ENCODE measurements around the gene FDXACB1. TPM values are rescaled to one million over a fixed set of nuclear protein-coding genes. Genes with fewer than 3 reads are reported as not detected.

Gene FDXACB1
- total RNA-seq, 2 donors from 2014 or later = 2.8 to 4.9 TPM

DNA sequence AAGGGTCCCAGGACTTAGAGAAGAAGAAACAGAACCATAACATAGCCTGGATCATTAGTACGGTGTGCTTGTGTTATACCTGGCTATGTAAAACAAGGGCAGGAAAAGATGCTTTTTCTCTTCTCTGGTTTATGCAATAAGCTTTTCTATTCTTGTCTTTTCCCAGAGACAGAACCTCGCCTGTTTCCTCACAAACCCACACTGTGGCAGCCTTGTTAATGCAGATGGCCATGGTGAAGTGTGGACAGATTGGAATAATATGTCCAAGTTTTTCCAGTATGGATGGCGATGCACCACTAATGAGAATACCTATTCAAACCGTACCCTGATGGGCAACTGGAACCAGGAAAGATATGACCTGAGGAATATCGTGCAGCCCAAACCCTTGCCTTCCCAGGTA is 3.2 kb upstream of the FDXACB1 start:
- DNase-seq = no peak
- peaks cover 14% of the 10 kb centered on the region for H3K4me1 Mint-ChIP-seq (ENCODE audit: low read depth)
- no peak overlapping the region for H3K27ac Mint-ChIP-seq
- no peak for ATAC-seq (replicated peaks in 1 of 2)
- H3K27me3 Mint-ChIP-seq (ENCODE audit: low read depth) = no peaks in the 10 kb centered on the region
- H3K36me3 Mint-ChIP-seq (ENCODE audit: insufficient read depth in 2 of 2) = peaks cover 2 to 5% of the 10 kb centered on the region in 2 donors
- peaks cover 0 to 2% of the 10 kb centered on the region in 2 donors for H3K9me3 Mint-ChIP-seq
- H3K4me3 Mint-ChIP-seq = no peak overlapping the region

DNA sequence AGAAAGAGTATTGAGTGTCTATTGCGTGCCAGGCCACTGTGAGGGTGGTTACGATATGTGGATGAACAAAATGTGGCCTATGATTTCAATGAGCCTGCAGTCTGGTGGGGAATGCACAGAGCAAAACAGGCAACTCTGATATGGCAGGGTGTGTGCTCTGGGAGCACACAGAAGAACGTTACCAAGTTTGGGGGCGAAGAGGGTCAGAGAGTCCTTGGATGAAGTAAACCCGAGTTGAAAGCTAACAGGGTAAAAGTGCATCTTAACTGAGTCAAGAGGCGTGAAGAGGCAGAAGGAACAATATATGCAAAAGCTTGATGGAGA is 634 bp upstream of the FDXACB1 start:
- ATAC-seq (replicated peaks in 1 of 2) (peak; percentile 4 to 5), DNase-seq (no peak)
- Mint-ChIP-seq H3K9me3 (peaks cover 0 to 2% of the 10 kb centered on the region in 2 donors), H3K4me1 (ENCODE audit: low read depth) (peaks cover 14% of the 10 kb centered on the region), H3K27ac (peak overlapping the region; percentile 98), H3K36me3 (ENCODE audit: insufficient read depth in 2 of 2) (peaks cover 2 to 8% of the 10 kb centered on the region in 2 donors), H3K4me3 (peak overlapping the region; percentile 93 to 97), H3K27me3 (ENCODE audit: low read depth) (no peaks in the 10 kb centered on the region)

DNA sequence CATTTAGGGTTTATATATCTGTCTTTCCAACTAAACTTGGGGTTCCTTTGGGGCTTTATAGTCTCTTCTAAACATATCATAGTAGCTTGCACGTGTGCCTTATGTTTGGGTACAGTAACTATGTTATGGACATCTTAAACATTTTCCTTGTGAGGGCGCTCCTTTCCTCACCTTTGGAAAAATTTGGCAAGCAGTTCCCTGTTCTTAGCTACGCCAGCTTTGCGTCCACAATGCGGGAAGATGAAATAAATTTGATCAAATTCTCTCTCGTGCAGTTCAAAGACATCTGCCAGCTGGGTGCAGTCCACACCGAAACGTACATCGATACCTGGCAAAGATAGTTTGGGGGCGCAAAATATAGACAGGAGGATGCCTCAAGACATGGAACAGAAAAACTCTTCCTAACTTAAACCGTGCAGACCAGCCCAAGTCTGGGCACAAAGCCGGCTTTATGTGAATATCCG is 548 bp downstream of the FDXACB1 start:
- Mint-ChIP-seq H3K4me3 (peak overlapping the region; percentile 93 to 97), H3K27me3 (ENCODE audit: low read depth) (no peaks in the 10 kb centered on the region), H3K9me3 (peaks cover 0 to 2% of the 10 kb centered on the region in 2 donors), H3K27ac (peak overlapping the region; percentile 98), H3K36me3 (ENCODE audit: insufficient read depth in 2 of 2) (peaks cover 2 to 10% of the 10 kb centered on the region in 2 donors), H3K4me1 (ENCODE audit: low read depth) (peaks cover 14% of the 10 kb centered on the region)
- DNase-seq (no peak), ATAC-seq (replicated peaks in 1 of 2) (no peak)

DNA sequence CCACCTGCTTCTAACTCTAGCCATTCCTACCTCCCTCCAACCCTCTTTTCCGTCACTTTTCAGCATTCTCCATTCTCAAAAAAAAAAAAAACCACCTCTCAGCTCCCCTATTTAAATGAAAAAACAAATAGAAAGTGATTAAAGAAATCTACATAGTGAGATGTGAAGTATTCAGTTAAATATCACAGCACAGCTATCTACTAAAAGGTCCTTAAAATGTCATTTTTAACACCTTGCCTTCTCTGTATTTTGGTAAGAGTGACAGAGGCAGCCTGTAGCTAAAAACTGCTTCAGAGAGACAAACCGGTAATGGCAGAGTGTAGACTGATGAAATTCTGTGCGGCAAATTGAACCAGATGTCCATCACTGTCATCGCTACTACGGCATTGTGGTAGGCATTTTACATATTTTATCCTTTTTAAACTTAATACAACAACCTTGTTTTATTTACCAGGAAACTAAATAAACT is 7.2 kb downstream of the FDXACB1 start:
- Mint-ChIP-seq H3K4me3 (peak overlapping the region; percentile 91), H3K27ac (peak overlapping the region; percentile 98), H3K4me1 (ENCODE audit: low read depth) (peaks cover 29% of the 10 kb centered on the region), H3K27me3 (ENCODE audit: low read depth) (no peaks in the 10 kb centered on the region), H3K36me3 (ENCODE audit: insufficient read depth in 2 of 2) (peaks cover 7 to 19% of the 10 kb centered on the region in 2 donors), H3K9me3 (no peaks in the 10 kb centered on the region)
- ATAC-seq (replicated peaks in 1 of 2) (no peak), DNase-seq (no peak)

DNA sequence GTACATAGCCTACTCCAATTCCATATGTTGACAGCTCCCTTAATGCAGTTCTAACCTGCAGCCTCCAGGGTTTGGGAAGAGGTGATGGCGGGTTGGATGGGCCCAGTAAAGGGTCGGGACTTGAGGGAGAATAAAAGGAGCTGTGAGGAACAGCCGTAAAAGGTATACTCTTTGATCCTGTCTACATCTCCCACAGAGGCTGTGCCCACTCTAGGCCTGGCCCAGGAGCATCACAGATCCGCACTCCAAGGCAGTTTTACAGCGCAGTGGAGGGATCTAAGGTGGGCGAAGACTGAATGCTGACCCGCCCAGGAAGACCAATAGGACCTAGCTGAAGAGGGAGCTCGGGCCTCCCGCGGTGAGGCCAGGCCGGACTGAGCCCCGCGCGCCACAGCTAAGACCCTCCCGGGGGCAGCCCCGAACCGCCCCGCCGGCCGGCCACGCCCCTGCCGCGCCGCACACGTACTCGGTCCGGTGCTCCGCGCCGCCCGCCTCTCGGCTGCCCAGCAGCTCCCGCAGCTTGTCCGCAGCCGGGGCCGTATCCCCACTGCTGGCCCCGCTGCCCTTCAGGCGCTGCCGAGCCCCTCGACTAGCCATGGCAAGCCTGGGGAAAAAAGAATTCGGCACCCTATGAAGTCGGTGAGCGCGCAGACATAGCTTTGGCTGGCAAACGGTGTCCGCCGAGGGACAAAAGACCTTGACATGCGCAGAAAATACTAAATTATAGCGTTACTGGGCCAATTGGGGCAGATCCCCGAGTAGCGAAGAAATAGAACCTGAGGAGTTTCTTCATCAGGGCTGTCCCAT is 7.9 kb downstream of the FDXACB1 start, which contains the start of gene ALG9:
Gene ALG9, minus strand, starts transcription at position 696 of the 807 bp plus-strand sequence. Its CDS starts 99 bp downstream, at position 597.
- no peaks in the 10 kb centered on the region for H3K27me3 Mint-ChIP-seq (ENCODE audit: low read depth)
- H3K27ac Mint-ChIP-seq = peak within 1 kb of the TSS; percentile 98
- ATAC-seq (replicated peaks in 1 of 2) = peak; percentile 95 to 96
- peak; percentile 88 to 91 for DNase-seq
- H3K4me1 Mint-ChIP-seq (ENCODE audit: low read depth) = peaks cover 29% of the 10 kb centered on the region
- peaks cover 10 to 19% of the 10 kb centered on the region in 2 donors for H3K36me3 Mint-ChIP-seq (ENCODE audit: insufficient read depth in 2 of 2)
- H3K4me3 Mint-ChIP-seq = peak within 1 kb of the TSS; percentile 91
- H3K9me3 Mint-ChIP-seq = no peaks in the 10 kb centered on the region

DNA sequence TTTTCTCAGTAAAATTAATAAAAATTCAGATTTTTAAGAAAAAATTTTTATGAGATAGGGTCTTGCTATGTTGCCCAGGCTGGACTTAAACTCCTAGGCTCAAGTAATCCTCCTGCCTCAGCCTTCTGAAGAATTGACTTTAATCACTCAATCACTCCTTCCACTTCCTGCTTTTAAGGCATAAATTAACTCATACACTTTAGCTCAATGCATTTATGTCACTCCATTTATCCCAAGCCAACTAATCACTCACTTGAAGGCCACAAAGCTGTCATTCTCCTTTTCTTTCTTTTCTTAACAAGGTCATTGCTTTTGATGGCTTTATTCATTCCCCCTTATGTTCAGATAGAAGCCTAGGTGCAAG is 8.5 kb downstream of the FDXACB1 start:
- H3K4me1 Mint-ChIP-seq (ENCODE audit: low read depth) = peaks cover 29% of the 10 kb centered on the region
- no peaks in the 10 kb centered on the region for H3K9me3 Mint-ChIP-seq
- H3K27me3 Mint-ChIP-seq (ENCODE audit: low read depth) = no peaks in the 10 kb centered on the region
- DNase-seq (no peak), ATAC-seq (replicated peaks in 1 of 2) (peak; percentile 12 to 22)
- peak overlapping the region; percentile 76 for H3K27ac Mint-ChIP-seq
- peak overlapping the region; percentile 91 for H3K4me3 Mint-ChIP-seq
- H3K36me3 Mint-ChIP-seq (ENCODE audit: insufficient read depth in 2 of 2) = peaks cover 10 to 20% of the 10 kb centered on the region in 2 donors

DNA sequence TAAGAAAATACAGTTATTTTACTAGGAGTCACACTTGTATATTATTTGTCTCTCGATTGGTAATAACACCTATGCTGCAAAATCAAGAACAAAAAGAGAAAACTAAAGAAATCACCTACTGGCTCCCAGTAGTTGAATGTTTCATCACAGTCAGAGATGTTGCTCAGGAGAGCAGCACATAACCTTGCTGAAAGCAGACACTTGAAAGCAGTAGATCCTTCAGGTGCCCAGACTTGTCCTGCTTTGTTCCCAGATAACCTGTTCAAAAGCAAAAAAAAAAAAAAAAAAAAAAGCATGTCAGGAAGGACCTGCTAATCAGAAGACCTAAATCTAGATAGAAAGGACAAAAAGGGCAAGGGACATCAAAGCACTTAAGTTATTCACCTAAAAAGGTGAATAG is 8.9 kb downstream of the FDXACB1 start:
- Mint-ChIP-seq H3K9me3 (no peaks in the 10 kb centered on the region), H3K4me1 (ENCODE audit: low read depth) (peaks cover 29% of the 10 kb centered on the region), H3K27me3 (ENCODE audit: low read depth) (no peaks in the 10 kb centered on the region), H3K27ac (no peak overlapping the region), H3K36me3 (ENCODE audit: insufficient read depth in 2 of 2) (peaks cover 10 to 21% of the 10 kb centered on the region in 2 donors), H3K4me3 (peak overlapping the region in 1 of 2 donors; percentile 54)
- DNase-seq = no peak
- no peak for ATAC-seq (replicated peaks in 1 of 2)

DNA sequence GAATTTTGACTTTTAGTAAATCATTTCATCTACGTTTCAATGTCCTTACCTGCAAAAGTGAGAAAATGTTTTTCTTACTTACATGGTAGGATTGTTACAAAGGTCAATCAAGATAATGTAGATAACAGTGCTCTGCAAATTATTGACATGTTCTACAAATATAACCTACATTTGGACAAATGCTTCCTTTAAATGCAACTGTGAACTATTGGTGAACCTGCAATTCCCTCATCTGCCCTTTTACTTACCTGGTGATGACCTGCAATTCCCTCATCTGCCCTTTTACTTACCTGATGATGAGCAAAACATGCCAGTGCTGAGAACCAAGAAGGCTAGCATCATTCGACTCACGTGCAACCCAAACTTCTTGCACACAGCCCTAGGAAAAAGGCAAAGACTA is 18.7 kb downstream of the FDXACB1 start:
- Mint-ChIP-seq H3K27me3 (ENCODE audit: low read depth) (no peaks in the 10 kb centered on the region), H3K4me3 (no peak overlapping the region), H3K36me3 (ENCODE audit: insufficient read depth in 2 of 2) (peaks cover 3 to 13% of the 10 kb centered on the region in 2 donors), H3K4me1 (ENCODE audit: low read depth) (no peaks in the 10 kb centered on the region), H3K9me3 (no peaks in the 10 kb centered on the region), H3K27ac (no peak overlapping the region)
- ATAC-seq (replicated peaks in 1 of 2) = no peak
- no peak for DNase-seq

DNA sequence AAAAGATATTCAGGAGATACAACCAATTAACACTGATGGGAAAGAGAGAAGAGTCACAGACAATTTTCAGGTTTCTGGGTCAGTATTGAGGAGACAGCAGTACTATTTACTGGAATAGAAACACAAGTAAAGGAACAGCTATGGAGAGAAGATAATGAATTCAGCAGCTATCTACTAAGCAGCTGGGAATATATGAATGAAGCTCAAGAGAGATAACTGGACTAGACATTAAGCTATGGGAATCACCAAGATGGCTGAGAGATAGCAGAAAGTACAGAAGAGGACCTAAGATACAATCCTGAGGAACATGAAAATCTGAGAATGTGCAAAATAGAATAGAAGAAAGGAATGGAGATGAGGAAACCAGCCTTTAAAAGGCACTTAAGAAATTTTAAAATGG is 23.5 kb downstream of the FDXACB1 start:
- no peaks in the 10 kb centered on the region for H3K27me3 Mint-ChIP-seq (ENCODE audit: low read depth)
- H3K4me3 Mint-ChIP-seq = no peak overlapping the region
- DNase-seq = no peak
- H3K27ac Mint-ChIP-seq = no peak overlapping the region
- ATAC-seq (replicated peaks in 1 of 2) = no peak
- no peaks in the 10 kb centered on the region for H3K4me1 Mint-ChIP-seq (ENCODE audit: low read depth)
- H3K9me3 Mint-ChIP-seq = no peaks in the 10 kb centered on the region
- H3K36me3 Mint-ChIP-seq (ENCODE audit: insufficient read depth in 2 of 2) = peaks cover 4 to 16% of the 10 kb centered on the region in 2 donors

DNA sequence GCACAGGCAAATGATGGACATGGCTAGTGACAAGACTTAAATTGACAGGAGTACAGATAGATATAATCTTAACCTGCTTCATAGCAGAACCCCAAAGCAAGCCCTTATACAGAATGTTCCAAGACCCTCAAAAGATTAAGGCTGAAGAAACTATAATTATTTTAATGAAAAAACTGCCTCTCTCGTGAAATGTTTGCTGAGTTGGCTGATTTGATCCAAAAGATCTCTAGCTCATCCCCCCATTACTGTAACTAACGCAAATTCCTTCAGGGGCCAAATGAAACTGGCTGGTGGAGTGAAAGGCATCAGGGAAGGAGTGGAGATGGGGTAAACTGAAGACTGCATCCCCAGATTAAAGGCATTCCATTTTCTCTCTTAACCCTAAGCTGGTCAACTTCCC is 26.9 kb downstream of the FDXACB1 start:
- Mint-ChIP-seq H3K4me1 (ENCODE audit: low read depth) (no peaks in the 10 kb centered on the region), H3K4me3 (no peak overlapping the region), H3K36me3 (ENCODE audit: insufficient read depth in 2 of 2) (peaks cover 5 to 9% of the 10 kb centered on the region in 2 donors), H3K27me3 (ENCODE audit: low read depth) (no peaks in the 10 kb centered on the region), H3K27ac (no peak overlapping the region), H3K9me3 (no peaks in the 10 kb centered on the region)
- no peak for ATAC-seq (replicated peaks in 1 of 2)
- DNase-seq = no peak

DNA sequence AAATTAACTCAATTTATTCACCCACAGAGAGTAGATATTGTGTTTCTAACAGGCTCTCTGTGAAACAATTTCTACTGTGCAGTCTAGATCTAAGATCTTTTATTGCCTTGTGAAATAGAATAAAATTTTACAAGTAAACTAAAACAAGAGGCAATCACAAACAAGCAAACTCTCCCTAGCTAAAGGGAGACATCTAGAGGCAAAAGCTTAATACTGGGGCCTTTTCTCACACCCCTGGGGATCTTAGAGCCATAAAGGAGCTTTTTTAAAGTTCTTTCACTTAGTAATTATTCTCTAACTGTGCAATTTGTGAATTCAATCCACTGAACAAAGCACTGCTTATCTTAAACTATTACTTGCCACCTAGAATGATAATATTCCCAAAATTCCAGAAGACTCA is 27.3 kb downstream of the FDXACB1 start:
- Mint-ChIP-seq H3K9me3 (no peaks in the 10 kb centered on the region), H3K27me3 (ENCODE audit: low read depth) (no peaks in the 10 kb centered on the region), H3K36me3 (ENCODE audit: insufficient read depth in 2 of 2) (peaks cover 5 to 9% of the 10 kb centered on the region in 2 donors), H3K4me1 (ENCODE audit: low read depth) (no peaks in the 10 kb centered on the region), H3K4me3 (no peak overlapping the region), H3K27ac (no peak overlapping the region)
- ATAC-seq (replicated peaks in 1 of 2) (no peak), DNase-seq (no peak)

DNA sequence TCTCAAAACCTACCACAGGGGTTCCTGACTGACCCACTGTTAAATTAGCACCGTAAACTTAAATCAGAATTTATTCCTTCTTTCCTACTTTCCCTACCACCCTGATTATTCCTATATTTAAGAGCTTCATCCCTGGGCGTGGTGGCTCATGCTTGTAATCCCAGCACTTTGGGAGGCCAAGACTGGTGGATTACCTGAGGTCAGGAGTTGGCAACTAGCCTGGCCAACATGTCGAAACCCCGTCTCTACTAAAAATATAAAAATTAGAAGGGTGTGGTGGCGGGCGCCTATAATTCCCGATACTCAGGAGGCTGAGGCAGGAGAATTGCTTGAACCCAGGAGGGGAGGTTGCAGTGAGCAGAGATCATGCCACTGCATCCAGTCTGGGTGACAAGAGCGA is 27.9 kb downstream of the FDXACB1 start:
- DNase-seq (no peak), ATAC-seq (replicated peaks in 1 of 2) (no peak)
- H3K36me3 Mint-ChIP-seq (ENCODE audit: insufficient read depth in 2 of 2) = peaks cover 5 to 9% of the 10 kb centered on the region in 2 donors
- H3K9me3 Mint-ChIP-seq = no peaks in the 10 kb centered on the region
- no peak overlapping the region for H3K4me3 Mint-ChIP-seq
- no peak overlapping the region for H3K27ac Mint-ChIP-seq
- no peaks in the 10 kb centered on the region for H3K4me1 Mint-ChIP-seq (ENCODE audit: low read depth)
- H3K27me3 Mint-ChIP-seq (ENCODE audit: low read depth) = no peaks in the 10 kb centered on the region

DNA sequence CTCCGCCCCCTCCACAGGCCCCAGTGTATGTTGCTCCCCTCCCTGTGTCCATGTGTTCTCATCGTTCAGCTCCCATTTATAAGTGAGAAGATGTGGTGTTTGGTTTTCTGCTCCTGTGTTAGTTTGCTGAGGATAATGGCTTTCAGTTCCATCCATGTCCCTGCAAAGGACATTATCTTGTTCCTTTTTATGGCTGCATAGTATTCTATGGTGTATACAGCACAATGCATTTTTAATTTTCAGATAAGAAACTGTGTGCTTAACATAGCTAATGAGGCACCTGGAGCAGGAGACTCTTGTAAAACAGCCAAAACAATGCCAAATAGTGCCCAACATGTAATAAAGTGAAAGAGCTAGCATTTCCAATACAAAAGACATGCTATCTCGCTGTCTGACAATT is 29.3 kb downstream of the FDXACB1 start:
- Mint-ChIP-seq H3K27ac (no peak overlapping the region), H3K9me3 (no peaks in the 10 kb centered on the region), H3K4me3 (no peak overlapping the region), H3K27me3 (ENCODE audit: low read depth) (no peaks in the 10 kb centered on the region), H3K4me1 (ENCODE audit: low read depth) (no peaks in the 10 kb centered on the region), H3K36me3 (ENCODE audit: insufficient read depth in 2 of 2) (peaks cover 4% of the 10 kb centered on the region in 2 donors)
- no peak for ATAC-seq (replicated peaks in 1 of 2)
- DNase-seq = no peak
